ENCODE data around the gene C10orf71. TPM values are rescaled to one million over a fixed set of nuclear protein-coding genes. Genes with fewer than 3 reads are reported as not detected.

The C10orf71 gene
- total RNA-seq, 1 donor from 2014 or later = 0.18 TPM

DNA sequence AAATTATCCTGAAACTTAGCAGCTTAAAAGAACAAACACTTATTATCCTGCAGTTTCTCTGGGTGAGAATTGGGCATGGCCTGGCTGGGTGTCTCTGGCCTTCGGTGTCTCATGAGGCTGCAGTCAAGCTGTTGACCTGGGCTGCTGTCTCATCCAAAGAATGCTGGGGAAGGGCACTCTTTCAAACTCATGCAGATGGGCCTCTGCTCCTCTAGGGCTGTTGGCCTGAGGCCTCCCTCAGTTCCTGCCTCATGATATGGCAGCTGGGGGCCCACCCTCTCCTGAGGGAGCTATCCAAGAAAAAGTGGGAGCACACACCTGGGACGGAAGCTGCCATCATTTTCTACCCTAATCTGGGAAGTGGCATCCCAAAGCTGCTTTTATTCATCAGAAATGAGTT is 53.4 kb downstream of the C10orf71 start:
- intact Hi-C loops (cut with DNase I) = no loop called here
- no peak for ATAC-seq
- DNase-seq (ENCODE audit: low spot score) = no peak

DNA sequence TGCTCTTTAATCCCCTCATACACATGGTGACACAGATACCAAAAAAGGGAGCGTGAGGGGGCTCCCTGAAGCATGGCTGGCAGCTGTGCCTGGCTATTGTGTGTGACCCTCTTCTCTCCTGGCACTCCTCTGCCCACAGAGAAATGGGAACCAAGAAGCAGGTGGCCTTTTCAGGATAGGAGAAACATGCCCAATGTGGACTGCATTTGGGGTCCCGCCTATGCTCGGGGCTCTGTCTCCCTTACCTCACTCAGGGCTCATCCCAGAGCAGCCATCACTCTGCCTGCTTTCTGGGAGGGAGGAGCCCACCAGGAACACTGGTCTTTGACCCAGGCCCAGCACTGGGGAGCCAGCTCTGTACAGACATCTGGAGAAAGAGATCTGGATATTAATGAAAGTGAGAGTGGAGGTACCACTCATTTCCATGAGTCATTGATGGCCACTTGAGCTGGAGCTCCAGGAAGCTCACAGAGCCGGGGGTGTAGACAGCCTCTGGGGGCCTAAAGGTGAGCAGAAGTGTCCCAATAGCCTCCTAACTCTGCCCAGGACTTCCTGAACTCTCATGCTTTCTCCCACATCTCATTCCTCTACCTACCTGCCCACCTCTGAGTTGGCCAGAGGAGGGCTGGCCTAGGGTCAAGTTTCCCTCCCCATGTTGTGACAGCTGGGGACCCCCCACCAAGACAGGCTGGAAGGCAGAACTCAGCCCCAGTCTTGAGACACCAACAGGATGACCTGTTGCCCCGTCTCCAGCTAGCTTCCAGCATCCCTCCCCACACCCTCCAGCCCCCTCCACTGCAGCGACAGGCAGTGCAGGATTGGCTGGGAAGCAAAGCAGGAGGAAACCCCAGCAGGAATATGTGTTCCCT is 54.3 kb downstream of the C10orf71 start:
- intact Hi-C loops (cut with DNase I) = no loop called here
- DNase-seq (ENCODE audit: low spot score) = no peak
- ATAC-seq = no peak

DNA sequence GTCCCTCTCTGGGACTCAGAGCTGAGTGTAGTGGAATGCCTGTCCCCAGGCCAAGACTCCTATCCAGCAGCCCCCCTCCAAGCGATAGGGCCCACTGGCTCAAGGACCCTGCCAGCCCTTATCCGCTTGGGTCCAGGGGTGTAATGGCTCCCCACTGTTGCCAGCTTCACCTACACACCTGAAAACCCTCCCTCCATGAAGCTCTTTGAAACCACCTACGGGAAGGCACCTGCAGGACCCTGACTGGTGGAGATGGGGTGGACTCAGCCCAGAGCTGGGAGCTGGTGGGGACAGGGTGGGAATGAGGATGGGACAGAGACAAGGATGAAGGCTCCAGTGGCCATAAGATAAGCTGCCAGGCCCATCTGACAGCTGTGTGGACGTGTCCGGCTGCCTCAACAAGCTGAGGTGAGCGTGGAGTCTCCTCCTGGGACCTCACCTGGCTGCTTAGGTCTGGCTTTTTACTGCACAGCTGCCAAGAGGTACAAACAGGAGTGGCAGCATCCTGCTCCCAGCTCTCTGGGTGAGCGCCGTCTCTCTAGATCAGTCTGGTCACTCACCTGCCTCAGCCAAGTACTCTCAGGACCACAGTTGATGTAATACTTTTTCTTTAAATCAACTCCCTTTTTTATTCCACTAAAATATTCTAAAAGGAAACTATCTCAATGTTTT is 55.1 kb downstream of the C10orf71 start:
- DNase-seq (ENCODE audit: low spot score) (no peak), ATAC-seq (no peak)
- intact Hi-C loops (cut with DNase I) = no loop called here

DNA sequence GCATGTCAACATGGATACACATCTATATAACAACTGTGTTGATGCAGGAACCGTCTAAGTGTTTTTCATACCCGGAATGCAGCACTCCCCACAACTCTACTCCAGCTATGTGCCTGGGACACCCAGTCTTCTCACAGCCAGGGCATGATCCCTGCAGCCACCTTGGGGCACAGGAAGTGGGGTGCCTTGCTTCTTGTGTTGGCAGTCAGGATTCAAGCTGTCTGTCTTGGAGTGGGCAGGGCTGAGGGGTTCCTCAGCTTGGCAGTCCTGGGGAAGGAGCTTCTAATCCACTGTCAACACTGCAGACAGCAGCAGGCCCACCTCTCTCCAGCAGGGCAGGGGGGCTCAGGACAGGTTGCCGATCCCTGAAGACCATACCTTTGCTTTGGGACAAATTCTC is 55.6 kb downstream of the C10orf71 start:
- ATAC-seq = no peak
- no peak for DNase-seq (ENCODE audit: low spot score)
- intact Hi-C loops (cut with DNase I) = no loop called here

DNA sequence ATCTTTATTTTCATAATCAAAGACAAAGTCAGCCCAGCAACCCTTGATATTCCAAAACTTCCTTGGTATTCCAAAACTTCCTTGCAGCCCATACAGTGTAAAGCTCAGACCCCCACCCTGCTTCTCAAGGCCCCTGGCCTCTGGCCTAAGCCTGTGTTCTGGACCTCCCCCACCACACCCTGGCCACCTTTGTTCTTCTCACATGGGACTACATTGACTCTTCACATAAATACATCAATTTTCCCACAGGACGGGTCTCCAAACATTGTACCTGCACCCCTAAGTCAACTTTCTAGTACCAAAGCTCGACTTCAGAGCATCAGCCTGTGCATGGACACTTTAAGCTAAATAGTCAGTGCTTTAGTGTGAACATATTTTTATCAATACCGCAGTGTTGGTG is 56.3 kb downstream of the C10orf71 start:
- intact Hi-C loops (cut with DNase I) = no loop called here
- ATAC-seq = no peak
- DNase-seq (ENCODE audit: low spot score) = no peak

GRCh38 chr10:49356181-49356580 is 57.2 kb downstream of the C10orf71 start:
- DNase-seq (ENCODE audit: low spot score) (no peak), ATAC-seq (no peak)
- intact Hi-C loops (cut with DNase I) = no loop called here

DNA sequence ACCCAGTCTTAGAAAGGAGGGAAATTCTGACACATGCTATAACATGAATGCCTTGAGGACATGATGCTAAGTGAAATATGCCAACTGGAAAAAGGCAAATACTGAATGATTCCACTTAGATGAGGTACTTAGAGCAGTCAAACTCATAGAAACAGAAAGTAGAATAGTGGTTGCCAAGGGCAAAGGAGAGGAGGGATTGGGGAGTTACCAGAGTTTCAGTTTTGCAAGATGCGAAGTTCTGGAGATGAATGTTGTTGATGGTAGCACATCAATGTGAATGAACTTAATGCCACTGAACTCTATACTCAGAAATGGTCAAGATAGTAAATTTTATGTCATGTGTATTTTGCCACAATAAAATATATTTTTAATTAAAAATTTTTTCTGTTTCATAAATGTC is 58.0 kb downstream of the C10orf71 start:
- DNase-seq (ENCODE audit: low spot score) (no peak), ATAC-seq (no peak)
- intact Hi-C loops (cut with DNase I) = no loop called here

DNA sequence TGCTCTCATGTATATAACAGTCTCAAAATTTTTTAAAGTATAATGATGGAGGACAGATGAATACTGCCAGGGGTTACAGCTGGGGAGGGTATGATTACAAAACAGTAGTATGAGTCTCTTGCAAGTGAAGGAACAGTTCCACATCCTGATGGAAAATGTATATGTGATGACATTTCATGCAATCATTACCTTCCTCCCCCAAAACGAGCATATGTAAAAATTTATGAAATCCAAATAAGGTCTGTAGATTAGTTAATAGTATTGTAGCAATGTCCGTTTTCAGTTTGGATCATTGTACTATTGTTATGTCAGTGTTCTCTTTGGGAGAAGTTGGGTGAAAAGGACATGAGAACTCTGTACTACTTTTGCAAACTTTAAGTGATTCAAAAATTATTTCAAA is 58.9 kb downstream of the C10orf71 start:
- intact Hi-C loops (cut with DNase I) = no loop called here
- ATAC-seq (no peak), DNase-seq (ENCODE audit: low spot score) (no peak)

DNA sequence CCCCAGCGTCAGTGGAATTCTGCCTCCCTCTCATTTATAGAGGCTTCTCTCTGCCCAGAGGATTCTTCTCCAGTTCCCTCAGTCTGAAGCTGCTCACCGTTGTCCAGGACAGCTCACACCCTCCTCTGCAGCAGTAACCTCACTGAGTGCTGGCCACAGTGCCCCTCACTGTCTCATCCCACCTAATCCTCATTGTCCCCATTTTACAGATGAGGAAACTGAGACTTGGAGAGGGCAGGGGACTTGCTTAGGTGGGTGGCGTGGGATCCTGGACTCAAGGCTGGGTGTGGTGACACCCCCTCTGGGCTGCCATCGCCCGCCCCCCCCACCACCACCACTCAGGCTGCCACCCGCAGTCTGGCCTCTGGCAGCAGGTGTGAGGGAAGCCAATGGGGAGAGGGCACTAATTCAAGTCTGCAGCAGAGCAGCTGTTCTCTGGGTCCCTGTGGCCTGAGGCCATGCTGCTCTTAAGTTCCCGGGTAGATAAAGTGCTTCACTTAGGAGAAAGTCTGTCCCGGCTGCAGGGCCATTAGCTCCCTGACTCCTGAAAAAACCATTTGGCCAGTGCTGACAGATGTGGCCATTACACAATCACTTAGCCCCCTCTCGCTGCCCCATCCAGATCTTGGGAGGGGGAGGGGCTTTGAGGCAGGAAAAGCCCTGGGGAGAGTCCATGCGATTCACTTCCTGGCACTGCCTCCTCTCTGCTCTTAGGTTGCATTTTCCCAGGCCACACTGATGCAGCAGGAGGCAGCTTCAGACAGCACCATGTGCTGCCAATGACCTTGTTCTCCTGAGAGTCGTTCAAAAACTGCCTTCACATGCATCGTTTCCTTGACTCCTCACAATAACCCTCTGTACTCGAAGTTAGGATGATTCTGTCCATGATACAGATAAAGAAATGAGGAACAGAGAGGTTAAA is 60.6 kb downstream of the C10orf71 start:
- DNase-seq (ENCODE audit: low spot score) (peak; percentile 42), ATAC-seq (peak; percentile 71)
- intact Hi-C loops (cut with DNase I) = no loop called here

DNA sequence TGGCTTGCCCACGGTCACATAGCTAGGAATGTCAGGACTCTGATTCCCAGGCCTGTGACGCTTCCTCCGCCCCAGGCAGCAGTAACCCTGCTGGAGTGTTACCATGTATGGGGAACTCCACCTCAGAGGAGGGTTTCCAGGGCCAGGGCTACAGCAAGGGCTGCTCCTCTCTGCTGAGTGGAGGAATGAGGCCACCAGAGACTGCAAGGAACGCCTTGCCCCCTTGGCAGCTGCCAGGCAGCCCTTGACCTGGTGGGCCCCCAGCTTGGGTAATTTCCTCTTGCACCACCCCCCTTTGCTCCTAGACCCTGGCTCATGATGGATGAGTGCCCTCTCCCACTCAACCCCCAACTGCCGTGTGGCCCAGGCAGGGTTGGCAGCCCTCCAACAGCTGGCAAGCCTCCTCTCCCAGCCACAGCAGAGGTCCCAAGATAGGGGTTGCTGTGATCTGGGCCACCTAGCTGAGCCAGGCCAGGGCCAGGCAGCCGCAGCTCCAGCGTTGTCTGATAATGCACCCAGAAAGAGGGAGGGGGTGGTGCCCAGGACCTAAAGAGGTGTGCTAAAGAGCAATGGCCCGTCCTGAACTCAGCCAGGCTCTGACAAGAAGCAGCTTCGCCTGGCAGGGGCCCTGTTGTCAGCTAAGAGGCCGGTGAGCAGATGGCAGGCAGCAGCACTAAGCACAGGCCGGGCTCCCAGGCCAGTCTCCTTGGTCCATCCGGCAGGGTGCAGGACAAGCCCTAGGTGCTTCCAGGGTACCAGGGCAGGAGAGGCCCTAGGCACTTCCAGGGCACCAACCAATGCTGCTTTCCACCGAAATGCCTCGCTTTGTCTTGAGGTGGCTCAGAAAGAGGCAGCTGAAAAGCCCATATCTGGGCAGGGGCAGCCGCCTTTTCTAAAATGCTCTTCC is 61.6 kb downstream of the C10orf71 start:
- DNase-seq (ENCODE audit: low spot score) (peak; percentile 58), ATAC-seq (peak; percentile 71)
- intact Hi-C loops (cut with DNase I) = no loop called here

DNA sequence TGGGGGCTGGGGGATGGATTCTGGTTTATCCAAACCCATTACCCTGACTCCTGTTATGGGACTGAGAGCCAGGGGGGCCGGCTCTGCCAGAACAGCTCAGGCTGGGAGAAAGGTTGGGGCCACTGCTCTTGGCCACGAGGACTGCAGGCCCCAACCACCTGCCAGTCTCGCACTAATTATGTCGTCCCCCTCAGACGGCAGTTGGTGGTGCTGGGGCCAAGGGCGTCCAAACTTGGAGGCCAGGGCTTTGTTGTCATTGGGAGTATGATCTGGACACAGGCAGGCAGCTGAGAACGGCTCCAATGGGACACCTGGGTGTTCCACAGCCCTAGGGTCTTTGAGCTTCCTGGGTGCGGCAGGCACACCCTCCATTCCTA is 62.2 kb downstream of the C10orf71 start:
- DNase-seq (ENCODE audit: low spot score) (no peak), ATAC-seq (no peak)
- intact Hi-C loops (cut with DNase I) = no loop called here

GRCh38 chr10:49361735-49362568 is 63.0 kb downstream of the C10orf71 start:
- no peak for ATAC-seq
- intact Hi-C loops (cut with DNase I) = no loop called here

DNA sequence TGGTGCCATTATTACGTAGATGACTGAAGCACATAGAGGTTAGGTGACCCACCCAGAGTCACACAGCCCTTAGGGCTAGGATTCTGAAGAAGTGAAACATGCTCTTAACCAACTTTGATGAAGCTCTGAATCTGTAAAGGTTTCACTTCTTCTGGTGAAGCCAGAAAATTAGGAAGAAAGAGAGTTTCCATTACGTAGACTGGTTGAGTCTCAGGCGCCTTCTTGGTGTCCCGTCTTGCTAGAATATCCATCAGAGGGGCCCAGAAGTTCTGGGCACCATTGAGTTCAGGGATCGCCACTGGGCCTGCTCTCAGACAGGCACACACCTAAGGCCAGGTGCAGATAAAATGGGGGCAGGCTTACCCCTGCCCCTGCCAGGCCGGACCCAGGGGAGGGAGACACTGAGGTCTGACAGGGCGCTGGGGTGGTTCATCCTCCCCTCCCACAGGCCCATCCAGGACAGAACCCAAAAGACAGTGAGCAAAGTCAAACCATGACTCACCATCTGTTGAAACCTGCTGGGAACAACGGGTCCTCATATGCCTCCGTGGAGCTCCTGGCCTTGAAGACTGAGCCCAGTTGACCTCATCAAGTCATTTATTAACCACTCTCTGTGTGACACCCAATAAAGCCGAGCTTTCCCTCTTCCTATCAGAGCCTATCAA is 63.8 kb downstream of the C10orf71 start:
- intact Hi-C loops (cut with DNase I) = no loop called here
- peak; percentile 47 for DNase-seq (ENCODE audit: low spot score)
- no peak for ATAC-seq

More at GRCh38 chr10:49361735-49362568, 63.0 kb downstream of the C10orf71 start:
- DNase-seq (ENCODE audit: low spot score) = no peak

DNA sequence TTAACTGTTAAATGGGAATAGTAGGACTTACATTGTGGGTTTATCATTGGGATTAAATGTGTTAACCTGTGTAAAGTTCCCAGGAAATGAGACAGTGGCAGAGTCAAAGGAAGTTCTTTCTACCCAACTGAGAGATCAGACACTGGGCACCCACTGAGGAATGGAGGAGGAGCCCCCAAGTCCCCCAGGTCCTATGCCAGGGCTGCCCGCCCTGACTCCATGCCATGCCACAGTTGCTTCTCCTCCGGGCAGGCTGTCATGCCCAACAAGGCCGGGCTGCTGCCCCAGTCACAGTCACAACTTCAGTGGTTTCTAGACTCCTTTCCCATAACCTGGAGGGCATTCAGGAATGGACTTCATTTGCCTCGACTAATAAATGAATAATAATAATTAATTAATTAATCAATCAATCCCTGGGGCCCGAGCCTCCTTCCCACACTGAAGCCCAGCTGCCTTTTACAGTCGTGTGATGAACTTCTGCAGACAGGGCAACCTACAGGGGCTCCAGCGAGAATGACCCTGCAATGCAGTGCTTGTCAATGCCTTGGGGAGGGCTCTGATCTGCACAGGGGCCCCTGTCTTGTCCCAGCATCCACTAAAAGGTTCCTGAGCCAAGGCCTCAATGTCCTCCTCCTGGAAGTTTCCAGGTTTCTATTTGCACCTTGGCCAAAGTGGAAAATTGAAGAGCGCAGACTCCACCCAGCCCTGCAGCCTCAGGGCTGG is 64.5 kb downstream of the C10orf71 start:
- intact Hi-C loops (cut with DNase I) = no loop called here
- ATAC-seq (no peak), DNase-seq (ENCODE audit: low spot score) (no peak)

DNA sequence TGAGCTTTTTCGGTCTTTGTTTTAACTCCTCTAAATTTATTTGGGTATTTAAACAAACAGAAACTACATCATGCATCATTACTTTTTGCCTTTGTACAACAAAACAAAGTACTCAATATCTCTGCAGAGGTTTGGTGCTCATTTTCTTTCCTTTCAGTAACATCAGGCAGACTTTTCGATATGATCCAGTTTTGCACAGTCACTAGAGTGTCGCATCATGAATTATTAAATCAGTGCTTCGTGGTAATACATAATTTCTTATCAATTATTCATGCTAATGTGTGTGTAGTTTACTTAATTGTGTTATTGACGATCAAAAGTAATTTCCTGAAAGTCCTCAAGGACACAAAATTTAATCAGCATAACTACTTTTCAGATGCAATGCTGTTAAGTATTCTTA is 65.1 kb downstream of the C10orf71 start:
- DNase-seq (ENCODE audit: low spot score) (no peak), ATAC-seq (no peak)
- intact Hi-C loops (cut with DNase I) = no loop called here

GRCh38 chr10:49364747-49365146 is 65.8 kb downstream of the C10orf71 start:
- intact Hi-C loops (cut with DNase I) = no loop called here
- ATAC-seq (no peak), DNase-seq (ENCODE audit: low spot score) (no peak)

- DNase-seq (ENCODE audit: low spot score) = no peak
- intact Hi-C loops (cut with DNase I) = no loop called here
Observed at GRCh38 chr10:49365275-49365674, 66.3 kb downstream of the C10orf71 start.

More at GRCh38 chr10:49365275-49365674, 66.3 kb downstream of the C10orf71 start:
- ATAC-seq = no peak
